Measurements from ENCODE around the gene DPYSL5. TPM values are rescaled to one million over a fixed set of nuclear protein-coding genes. Genes with fewer than 3 reads are reported as not detected.

The DPYSL5 gene
- polyA plus RNA-seq, 1 donor from 2014 or later: not detected

- peaks cover 21% of the 10 kb centered on the region for H3K27me3 Mint-ChIP-seq
- H3K27ac Mint-ChIP-seq: no peak overlapping the region
- H3K4me3 Mint-ChIP-seq: no peak overlapping the region
- H3K36me3 Mint-ChIP-seq: no peaks in the 10 kb centered on the region
- no peaks in the 10 kb centered on the region for H3K9me3 Mint-ChIP-seq
- peaks cover 2 to 4% (median 2%) of the 10 kb centered on the region in 3 donors for H3K4me1 Mint-ChIP-seq
These were observed 109.1 kb downstream of the DPYSL5 start for GRCh38 chr2:26957041-26957440.

GRCh38 chr2:26957534-26957933 lies 109.6 kb downstream of the DPYSL5 start:
- Mint-ChIP-seq H3K27ac (no peak overlapping the region), H3K4me1 (peaks cover 2 to 4% (median 2%) of the 10 kb centered on the region in 3 donors), H3K27me3 (peaks cover 16% of the 10 kb centered on the region), H3K4me3 (no peak overlapping the region), H3K9me3 (no peaks in the 10 kb centered on the region), H3K36me3 (no peaks in the 10 kb centered on the region)

GRCh38 chr2:26959331-26959730 lies 111.4 kb downstream of the DPYSL5 start:
- Mint-ChIP-seq H3K36me3 (no peaks in the 10 kb centered on the region), H3K27ac (no peak overlapping the region), H3K27me3 (peaks cover 22% of the 10 kb centered on the region), H3K4me1 (peaks cover 2 to 4% (median 2%) of the 10 kb centered on the region in 3 donors), H3K4me3 (no peak overlapping the region), H3K9me3 (no peaks in the 10 kb centered on the region)

DNA sequence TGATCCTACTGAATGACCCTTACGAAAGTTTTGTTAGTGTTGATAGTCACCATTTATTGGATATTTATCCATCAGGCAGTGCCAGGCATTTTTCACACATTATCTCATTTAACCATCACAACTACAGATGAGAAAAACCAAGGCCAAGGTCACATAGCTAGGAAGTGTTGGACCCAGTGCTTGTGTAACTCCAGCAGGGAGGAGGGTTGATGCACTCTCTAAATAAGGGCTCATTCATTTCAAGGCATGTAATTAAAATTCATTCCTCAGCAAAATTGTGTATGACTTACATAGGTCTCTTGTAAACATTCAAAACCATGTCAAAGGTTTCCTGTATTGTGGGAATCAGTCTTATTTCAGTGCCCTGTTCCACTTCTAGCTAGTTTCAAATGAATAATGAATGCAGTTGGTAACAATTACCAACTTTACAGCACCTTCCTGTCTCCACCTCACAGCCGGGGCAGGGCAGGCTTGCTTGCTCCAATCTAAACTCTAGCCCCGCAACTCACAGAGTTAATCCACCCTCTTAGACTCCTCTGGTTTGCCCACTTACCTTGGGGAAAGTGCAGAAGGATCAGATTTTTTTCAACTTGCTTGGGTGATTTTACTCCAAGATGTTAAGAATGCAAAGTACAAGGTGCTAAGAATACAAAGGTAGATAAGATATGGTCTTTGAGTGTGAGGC lies 116.7 kb downstream of the DPYSL5 start:
- H3K4me3 Mint-ChIP-seq: no peak overlapping the region
- no peaks in the 10 kb centered on the region for H3K36me3 Mint-ChIP-seq
- peaks cover 27% of the 10 kb centered on the region for H3K27me3 Mint-ChIP-seq
- no peaks in the 10 kb centered on the region for H3K9me3 Mint-ChIP-seq
- H3K27ac Mint-ChIP-seq: no peak overlapping the region
- peaks cover 4 to 6% (median 6%) of the 10 kb centered on the region in 3 donors for H3K4me1 Mint-ChIP-seq

DNA sequence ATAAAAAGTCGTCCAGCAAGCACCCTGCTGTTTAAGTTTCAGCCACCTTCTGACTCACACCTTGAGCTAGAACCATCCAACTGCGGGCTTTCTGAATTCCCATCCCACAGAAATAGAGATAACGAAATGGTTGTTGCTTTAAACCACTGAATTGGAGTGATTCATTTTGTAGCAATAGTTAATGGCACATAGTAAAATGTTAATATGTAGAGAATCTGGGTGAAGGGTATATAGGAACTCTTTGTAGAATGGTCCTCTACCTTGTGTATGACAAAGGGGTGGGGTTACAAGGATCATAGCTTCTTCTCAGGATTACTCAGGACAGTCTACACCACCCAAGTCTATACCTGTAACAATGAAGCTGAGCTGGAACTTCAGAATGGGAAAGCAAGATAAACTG lies 120.1 kb downstream of the DPYSL5 start:
- Mint-ChIP-seq H3K9me3 (no peaks in the 10 kb centered on the region), H3K27me3 (peaks cover 20% of the 10 kb centered on the region), H3K4me3 (peak overlapping the region in 1 of 4 donors; percentile 83), H3K36me3 (no peaks in the 10 kb centered on the region), H3K27ac (peak overlapping the region in 1 of 3 donors; percentile 13), H3K4me1 (peaks cover 10 to 16% (median 11%) of the 10 kb centered on the region in 3 donors)

DNA sequence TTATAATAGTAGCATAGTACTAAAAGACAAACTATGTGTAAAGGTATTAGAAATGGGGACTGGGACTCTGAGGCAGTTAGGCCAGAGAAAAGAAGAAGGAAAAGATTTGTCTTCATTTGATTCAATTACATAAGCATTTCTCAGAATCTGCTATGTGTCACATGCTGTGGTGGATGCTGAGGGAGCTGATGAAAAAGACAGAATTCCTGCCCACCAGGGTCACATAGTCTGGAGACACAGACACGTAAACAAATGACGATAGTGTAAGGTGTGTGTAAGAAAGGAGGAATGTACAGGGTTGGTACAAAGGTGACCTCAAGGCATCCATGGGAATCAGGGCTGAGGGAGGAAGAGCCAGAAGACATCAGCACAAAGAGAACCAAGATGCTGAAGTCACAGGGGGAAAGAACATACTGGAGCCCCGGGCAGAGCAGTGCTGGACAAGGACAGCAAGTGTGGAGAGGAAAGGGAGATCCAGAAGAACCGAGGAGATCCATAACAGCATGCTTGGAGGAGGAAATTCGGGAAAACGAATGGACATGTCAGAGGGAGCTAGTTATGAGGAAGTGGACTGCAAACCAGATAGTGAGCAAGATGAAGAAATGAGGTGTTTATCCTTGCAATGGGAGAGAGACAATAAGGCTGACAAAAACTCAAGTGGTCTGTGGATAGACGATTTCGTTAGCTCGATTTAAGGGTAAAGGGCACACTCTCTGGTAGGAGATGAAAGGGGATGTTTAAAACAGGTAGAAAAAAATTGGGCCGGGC lies 121.3 kb downstream of the DPYSL5 start:
- no peaks in the 10 kb centered on the region for H3K9me3 Mint-ChIP-seq
- H3K27ac Mint-ChIP-seq: peak overlapping the region in 2 of 3 donors; percentile 58 to 70
- peaks cover 10 to 16% (median 11%) of the 10 kb centered on the region in 3 donors for H3K4me1 Mint-ChIP-seq
- peak overlapping the region; percentile 58 to 85 (median 82) for H3K4me3 Mint-ChIP-seq
- no peaks in the 10 kb centered on the region for H3K36me3 Mint-ChIP-seq
- peaks cover 14% of the 10 kb centered on the region for H3K27me3 Mint-ChIP-seq

- Mint-ChIP-seq H3K27ac (peak within 1 kb of the TSS; percentile 70 to 85 (median 83)), H3K27me3 (peaks cover 8% of the 10 kb centered on the region), H3K36me3 (no peaks in the 10 kb centered on the region), H3K9me3 (no peaks in the 10 kb centered on the region), H3K4me3 (peak within 1 kb of the TSS; percentile 81 to 91 (median 87)), H3K4me1 (peaks cover 10 to 17% (median 11%) of the 10 kb centered on the region in 3 donors)
These were observed 122.5 kb downstream of the DPYSL5 start, which contains the start of gene MAPRE3 for GRCh38 chr2:26970244-26970927. Gene MAPRE3 (plus strand): TSS chr2:26970637. CDS start chr2:27022219, 51,582 bp downstream.

DNA sequence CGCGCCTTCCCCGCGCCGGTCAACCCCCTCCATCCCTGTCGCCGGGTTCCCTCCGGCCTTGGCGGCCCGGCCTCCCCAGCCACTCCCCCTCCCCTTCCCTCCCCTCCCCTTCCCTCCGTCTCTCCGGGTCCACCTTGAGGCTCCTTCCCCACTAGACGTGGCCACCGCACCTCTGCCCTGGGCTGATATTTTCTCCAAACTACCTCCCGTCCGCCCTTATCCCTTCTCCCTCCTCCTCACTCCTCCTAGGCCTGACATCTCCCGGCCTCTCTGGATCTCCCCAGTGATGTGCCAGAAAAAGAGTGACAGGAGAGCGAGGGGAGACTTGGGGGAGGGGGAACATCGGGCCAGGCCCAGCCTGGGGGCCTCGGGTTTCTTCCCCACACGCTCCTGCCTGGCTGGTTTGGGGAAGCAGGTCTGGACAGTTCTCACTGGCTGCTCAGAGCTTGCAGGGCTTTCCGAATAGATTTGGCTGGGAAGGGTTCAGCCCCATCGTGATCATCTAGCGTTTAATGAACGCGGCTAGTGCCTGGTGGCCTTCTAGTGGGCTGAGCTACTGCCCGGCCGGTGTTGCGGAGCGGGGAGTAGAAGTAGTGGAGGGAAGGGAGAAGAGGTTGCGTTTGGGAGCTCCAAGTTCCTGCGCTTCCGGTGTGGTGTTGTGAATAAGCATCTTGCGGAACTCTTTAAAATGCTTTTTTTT lies 123.1 kb downstream of the DPYSL5 start:
- Mint-ChIP-seq H3K36me3 (no peaks in the 10 kb centered on the region), H3K27me3 (peaks cover 6% of the 10 kb centered on the region), H3K27ac (peak overlapping the region; percentile 38 to 85 (median 73)), H3K9me3 (no peaks in the 10 kb centered on the region), H3K4me3 (peak overlapping the region; percentile 72 to 91 (median 83)), H3K4me1 (peaks cover 10 to 17% (median 11%) of the 10 kb centered on the region in 3 donors)

DNA sequence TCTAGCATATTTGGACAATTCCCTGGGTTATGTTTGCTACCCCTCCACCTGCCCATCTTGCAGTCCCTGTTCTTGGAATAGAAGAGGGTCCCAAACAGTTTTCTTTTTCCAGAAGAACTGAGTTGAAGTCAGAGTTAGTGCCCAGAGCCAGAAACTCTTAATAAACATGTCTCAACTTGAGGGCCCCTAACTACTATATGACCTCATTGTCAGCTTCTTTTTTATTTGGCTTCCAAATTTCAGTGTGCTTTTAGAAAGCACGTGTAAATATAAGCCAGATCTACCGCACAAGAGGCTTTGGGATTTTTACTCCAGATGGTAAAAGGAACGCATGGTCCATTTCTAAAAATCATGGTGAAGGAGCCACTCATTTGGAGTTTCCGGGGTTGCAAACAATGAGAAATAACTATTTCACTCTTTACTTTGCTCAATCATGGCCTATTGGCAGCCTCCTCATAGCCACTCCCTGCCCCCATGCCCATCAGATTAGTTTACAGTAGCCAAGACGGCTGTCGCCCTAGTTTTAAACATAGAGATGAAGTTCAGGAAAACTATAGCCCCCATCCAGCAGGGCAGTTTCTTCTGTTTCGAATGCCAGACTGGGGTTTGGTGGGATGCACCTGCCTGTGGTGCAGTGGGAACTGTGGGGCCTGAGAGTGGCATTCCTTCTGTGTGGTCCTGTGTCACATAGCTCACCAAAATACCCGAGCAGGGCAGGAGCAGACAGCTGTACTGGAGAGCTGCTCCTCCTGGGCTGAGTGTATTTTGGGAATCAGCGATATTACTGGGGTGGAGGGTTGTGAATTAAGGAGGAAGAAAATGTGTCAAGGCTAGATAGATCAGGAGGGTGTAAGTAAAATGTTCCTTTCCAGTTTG lies 124.2 kb downstream of the DPYSL5 start:
- H3K36me3 Mint-ChIP-seq: no peaks in the 10 kb centered on the region
- peak overlapping the region in 2 of 4 donors; percentile 72 to 79 for H3K4me3 Mint-ChIP-seq
- peaks cover 10 to 17% (median 11%) of the 10 kb centered on the region in 3 donors for H3K4me1 Mint-ChIP-seq
- H3K27me3 Mint-ChIP-seq: peaks cover 6% of the 10 kb centered on the region
- H3K27ac Mint-ChIP-seq: peak overlapping the region; percentile 38 to 85 (median 73)
- H3K9me3 Mint-ChIP-seq: no peaks in the 10 kb centered on the region

DNA sequence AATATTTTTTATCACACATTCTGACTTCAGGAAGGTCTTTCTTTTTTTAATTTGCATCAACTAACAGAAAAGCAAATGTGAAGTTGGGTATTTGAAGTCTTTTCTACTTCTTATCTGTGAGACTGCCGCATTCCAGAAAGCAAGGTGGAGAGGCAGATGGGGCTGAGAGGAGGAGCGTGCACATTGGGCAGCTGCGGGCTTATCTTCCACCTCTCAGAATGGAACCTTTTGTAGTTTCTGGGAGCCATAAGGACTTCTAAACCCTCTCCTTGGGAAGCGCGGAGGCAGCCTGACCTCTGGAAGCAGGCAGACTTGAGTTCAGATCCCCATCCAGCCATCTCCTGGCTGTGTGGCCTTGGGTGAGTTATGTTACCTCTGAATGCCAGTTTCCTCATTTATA lies 126.4 kb downstream of the DPYSL5 start:
- no peak overlapping the region for H3K27ac Mint-ChIP-seq
- no peak overlapping the region for H3K4me3 Mint-ChIP-seq
- H3K9me3 Mint-ChIP-seq: no peaks in the 10 kb centered on the region
- H3K36me3 Mint-ChIP-seq: no peaks in the 10 kb centered on the region
- peaks cover 8 to 14% (median 9%) of the 10 kb centered on the region in 3 donors for H3K4me1 Mint-ChIP-seq
- no peaks in the 10 kb centered on the region for H3K27me3 Mint-ChIP-seq

DNA sequence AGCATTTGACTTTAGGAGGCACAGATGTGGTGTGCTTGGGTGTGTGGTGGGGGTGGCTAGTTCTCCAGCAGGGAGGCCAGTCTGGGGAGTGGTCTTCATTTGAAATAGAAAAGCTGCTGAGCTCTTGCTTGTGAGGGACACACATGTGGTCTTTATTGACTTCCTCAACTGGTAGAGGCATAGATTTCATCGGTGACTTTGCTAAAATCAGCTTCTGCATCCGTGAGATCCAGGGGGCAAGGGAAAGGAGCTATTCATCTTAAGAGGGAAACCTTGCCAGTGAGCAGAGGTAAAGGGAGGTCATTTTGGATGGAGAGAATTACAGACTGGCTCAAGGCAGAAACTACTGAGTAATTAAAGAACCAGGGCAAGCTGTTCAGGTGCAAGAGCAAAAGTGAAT lies 127.2 kb downstream of the DPYSL5 start:
- Mint-ChIP-seq H3K4me3 (no peak overlapping the region), H3K4me1 (peaks cover 2 to 11% (median 5%) of the 10 kb centered on the region in 3 donors), H3K36me3 (peaks cover 2% of the 10 kb centered on the region), H3K27me3 (no peaks in the 10 kb centered on the region), H3K9me3 (no peaks in the 10 kb centered on the region), H3K27ac (no peak overlapping the region)

DNA sequence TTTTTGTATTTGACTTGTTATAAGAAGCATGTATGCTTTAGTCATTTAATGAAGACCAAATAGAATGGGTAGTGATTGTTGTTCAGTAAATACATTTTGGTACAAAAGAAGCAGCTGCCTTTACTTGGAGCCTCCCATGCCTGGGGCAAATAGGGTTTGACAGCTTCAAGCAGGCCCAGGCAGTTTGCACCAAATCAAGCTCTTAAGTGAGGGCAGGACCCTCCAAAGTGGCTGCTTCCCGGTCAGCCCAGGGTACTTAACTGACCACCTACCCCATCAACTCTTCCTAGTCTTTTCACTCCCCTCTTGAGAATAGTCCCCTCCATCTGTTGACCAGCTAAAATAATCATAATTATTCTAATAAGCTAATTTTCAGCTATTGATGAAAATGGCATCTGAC lies 127.7 kb downstream of the DPYSL5 start:
- no peaks in the 10 kb centered on the region for H3K9me3 Mint-ChIP-seq
- H3K27ac Mint-ChIP-seq: no peak overlapping the region
- peaks cover 0 to 9% (median 4%) of the 10 kb centered on the region in 3 donors for H3K4me1 Mint-ChIP-seq
- peaks cover 2% of the 10 kb centered on the region for H3K36me3 Mint-ChIP-seq
- H3K4me3 Mint-ChIP-seq: no peak overlapping the region
- H3K27me3 Mint-ChIP-seq: no peaks in the 10 kb centered on the region

DNA sequence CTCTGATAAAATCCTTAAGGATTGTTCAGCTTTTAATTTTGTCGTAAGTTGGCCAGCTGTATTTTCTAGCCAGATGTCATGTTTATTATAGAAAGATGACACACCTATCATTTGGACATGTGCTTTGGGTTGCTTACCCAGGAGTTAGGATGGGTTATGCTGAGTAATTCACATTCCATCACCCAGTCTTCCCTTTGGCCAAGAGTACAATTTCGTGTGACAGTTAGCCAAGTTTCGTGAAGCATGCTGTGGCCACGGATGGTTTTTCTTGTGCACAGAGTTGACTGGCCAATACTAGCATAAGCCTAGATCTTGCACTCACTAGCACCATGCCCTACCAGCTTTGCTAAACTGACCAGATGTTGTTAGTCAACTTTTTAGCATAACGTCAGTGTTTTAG lies 128.3 kb downstream of the DPYSL5 start:
- H3K27me3 Mint-ChIP-seq: no peaks in the 10 kb centered on the region
- H3K4me1 Mint-ChIP-seq: peaks cover 0 to 7% (median 1%) of the 10 kb centered on the region in 3 donors
- peaks cover 2% of the 10 kb centered on the region for H3K36me3 Mint-ChIP-seq
- H3K4me3 Mint-ChIP-seq: no peak overlapping the region
- H3K9me3 Mint-ChIP-seq: no peaks in the 10 kb centered on the region
- no peak overlapping the region for H3K27ac Mint-ChIP-seq

GRCh38 chr2:26977012-26977411 lies 129.1 kb downstream of the DPYSL5 start:
- no peak overlapping the region for H3K4me3 Mint-ChIP-seq
- H3K27ac Mint-ChIP-seq: no peak overlapping the region
- peaks cover 0 to 1% (median under 1%) of the 10 kb centered on the region in 3 donors for H3K4me1 Mint-ChIP-seq
- no peaks in the 10 kb centered on the region for H3K9me3 Mint-ChIP-seq
- H3K36me3 Mint-ChIP-seq: peaks cover 2% of the 10 kb centered on the region
- H3K27me3 Mint-ChIP-seq: no peaks in the 10 kb centered on the region
